Coronary artery (tissue), 2 donors: ENCODE results near the gene PEX5L.

Experiments used
- DNase-seq: peaks from one replicate; pipeline ENCODE4 v3.0.0-alpha.2; 2017; ENCODE audit warnings: low spot score
- H3K27ac ChIP-seq, 2 donors: fragments of 200-600 bp; sonication (generic); one replicate each; pipeline ENCODE4 v1.5.1; 2016 to 2019
- H3K4me3 ChIP-seq: fragments of 200-600 bp; sonication (generic); 2 replicates; pipeline ENCODE4 v1.5.1; 2016; ENCODE audit warnings: mild to moderate bottlenecking, moderate library complexity
- TF ChIP-seq, protein P1 (sequence below): fragments of 200-600 bp; sonication (generic); IDR thresholded peaks from one replicate; pipeline ENCODE4 v1.5.1; 2019; ENCODE audit warnings: antibody characterized with exemption

PEX5L gene

DNA sequence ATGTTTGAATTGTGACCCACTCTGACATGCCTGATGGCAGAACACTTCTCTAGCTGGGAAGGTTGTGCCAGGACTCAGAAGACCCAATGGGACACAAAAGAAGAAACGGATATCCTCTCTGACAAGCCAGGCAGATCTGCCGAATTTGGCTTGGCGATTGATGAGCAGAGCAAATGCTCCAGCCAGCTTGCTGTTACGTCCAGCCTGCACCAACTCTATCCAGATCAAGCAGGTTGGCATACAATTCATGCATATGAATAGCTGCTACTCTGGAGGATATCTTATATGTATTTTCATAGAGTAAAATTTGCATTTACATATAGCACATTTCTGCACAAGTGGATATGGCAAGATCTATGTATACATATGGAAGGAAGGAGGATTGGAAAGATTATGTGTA lies 102.8 kb downstream of the PEX5L start:
- no peak for DNase-seq
- H3K27ac ChIP-seq = no peak overlapping the region
- no peak overlapping the region for H3K4me3 ChIP-seq
- TF ChIP-seq, protein P1, sequence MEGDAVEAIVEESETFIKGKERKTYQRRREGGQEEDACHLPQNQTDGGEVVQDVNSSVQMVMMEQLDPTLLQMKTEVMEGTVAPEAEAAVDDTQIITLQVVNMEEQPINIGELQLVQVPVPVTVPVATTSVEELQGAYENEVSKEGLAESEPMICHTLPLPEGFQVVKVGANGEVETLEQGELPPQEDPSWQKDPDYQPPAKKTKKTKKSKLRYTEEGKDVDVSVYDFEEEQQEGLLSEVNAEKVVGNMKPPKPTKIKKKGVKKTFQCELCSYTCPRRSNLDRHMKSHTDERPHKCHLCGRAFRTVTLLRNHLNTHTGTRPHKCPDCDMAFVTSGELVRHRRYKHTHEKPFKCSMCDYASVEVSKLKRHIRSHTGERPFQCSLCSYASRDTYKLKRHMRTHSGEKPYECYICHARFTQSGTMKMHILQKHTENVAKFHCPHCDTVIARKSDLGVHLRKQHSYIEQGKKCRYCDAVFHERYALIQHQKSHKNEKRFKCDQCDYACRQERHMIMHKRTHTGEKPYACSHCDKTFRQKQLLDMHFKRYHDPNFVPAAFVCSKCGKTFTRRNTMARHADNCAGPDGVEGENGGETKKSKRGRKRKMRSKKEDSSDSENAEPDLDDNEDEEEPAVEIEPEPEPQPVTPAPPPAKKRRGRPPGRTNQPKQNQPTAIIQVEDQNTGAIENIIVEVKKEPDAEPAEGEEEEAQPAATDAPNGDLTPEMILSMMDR = no peak

DNA sequence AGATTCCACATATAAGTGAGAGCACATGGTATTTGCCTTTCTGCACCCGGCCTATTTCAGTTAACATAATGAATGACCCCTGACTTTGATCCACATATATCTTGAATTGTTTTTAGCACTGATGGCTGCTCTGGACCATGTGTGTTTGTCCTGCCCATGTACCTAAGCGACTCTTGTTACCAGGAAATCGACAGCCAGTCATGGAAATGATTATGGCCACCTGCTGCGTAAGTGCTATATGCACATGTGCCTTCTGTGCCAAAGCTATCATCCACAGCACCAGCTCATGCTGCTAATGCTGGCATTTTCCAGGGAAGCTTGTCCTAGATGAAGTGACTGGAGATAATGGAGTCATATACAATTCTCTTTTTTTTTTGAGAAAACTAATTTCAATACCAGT lies 103.7 kb downstream of the PEX5L start:
- TF ChIP-seq, protein P1 = no peak
- Histone ChIP-seq H3K27ac (no peak overlapping the region), H3K4me3 (no peak overlapping the region)
- no peak for DNase-seq

DNA sequence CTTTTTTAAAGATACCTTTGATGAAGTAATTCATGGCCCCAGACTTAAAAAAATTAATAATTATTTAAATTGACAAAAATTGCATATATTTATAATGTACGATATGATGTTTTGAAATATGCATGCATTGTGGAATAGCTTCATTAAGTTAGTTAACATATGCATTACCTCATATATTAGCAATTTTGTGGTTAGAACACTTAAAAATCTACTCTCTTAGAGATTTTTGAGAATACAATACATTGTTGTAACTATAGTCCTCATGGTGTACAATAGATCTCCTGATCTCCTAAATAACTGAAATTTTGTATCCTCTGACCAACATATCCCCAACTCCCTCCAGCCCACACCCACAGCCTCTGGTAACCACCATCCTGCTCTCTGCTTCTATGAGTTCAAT lies 104.1 kb downstream of the PEX5L start:
- H3K4me3 ChIP-seq = no peak overlapping the region
- no peak overlapping the region for H3K27ac ChIP-seq
- TF ChIP-seq, protein P1 = no peak
- no peak for DNase-seq

DNA sequence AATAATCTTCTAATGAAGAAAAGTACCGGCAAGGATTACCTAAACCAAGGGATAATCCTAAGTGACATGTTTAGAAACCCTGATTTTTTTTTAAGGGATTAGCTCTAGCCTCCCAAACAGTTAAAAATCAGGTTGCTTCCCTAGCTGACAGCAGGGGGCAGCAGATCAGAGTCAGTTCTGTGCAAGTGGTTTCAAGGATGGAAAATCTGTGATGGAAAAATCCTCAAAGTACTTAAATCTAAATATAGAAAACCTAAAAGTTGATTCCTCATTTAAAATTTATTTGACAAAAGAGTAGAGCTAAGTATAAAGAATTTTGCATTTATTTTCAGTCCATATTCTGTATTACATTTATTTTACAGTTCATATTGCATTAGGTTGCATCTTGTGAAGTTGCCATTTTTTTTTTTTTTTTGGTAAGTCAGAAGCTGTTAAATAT lies 107.6 kb downstream of the PEX5L start:
- TF ChIP-seq, protein P1 = peak; percentile 19
- Histone ChIP-seq H3K27ac (no peak overlapping the region), H3K4me3 (no peak overlapping the region)
- no peak for DNase-seq

DNA sequence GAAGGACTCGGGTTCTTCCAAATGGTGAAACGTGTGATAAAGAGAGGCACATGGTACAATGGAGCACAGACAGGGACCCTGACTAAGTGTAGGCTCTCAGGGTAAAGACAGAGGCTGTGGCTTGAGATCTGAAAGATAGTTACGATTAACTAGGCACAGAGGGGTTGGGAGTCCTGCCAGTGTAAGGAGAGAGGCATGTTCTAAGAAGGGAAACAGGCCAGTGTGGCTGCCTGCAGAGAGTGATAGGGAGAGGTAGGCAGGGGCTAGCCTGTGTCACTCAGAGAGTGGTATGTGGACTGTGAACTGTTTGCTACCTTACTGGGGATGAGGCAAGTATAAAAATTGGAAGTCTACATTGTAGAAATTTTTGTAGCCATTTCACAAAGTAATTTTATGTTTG lies 109.5 kb downstream of the PEX5L start:
- no peak overlapping the region for H3K4me3 ChIP-seq
- TF ChIP-seq, protein P1 = no peak
- H3K27ac ChIP-seq = no peak overlapping the region
- no peak for DNase-seq

DNA sequence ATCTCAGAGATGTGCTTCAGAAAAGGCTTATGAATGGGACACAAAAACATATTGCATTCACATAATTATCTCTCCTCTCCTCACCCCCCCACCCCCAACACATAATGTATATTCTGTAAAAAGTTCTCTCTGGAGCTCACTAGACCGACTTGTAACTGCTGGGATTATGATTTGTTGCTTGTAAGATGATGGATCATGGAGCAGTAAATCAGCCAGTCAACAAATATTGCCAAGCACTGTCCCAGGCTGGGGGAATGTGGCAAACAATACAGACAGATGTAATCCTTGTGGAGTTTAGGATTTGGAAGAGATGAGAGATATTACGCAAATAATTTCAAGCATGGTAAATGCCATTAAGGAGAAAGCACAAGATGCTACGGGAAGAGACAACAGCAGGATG lies 114.8 kb downstream of the PEX5L start:
- H3K27ac ChIP-seq = no peak overlapping the region
- H3K4me3 ChIP-seq = no peak overlapping the region
- TF ChIP-seq, protein P1 = no peak
- DNase-seq = no peak

DNA sequence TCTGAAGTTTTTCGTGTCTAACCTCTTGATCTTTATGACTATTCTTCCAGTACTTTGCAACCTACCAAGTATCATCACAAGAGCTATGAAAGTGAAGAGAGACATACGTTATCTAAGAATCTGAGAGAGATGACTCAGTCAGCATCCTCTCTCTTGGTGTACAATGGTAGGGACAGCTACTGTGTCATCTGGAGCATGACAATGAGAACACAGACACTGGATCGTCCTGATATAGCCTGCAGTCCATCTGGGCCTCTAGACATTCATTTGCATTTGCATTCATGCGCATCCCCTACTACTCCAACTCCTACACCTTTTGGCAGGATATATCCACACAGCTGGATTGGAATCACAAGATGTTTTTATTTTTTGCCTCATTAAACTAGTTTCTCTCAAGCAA lies 115.2 kb downstream of the PEX5L start:
- TF ChIP-seq, protein P1 = no peak
- DNase-seq = no peak
- no peak overlapping the region for H3K4me3 ChIP-seq
- H3K27ac ChIP-seq = no peak overlapping the region
